ENCODE measurements around the gene RPS14. TPM values are rescaled to one million over a fixed set of nuclear protein-coding genes. Genes with fewer than 3 reads are reported as not detected.

The RPS14 gene
- total RNA-seq, 4 donors from 2014 or later, result 2,464 to 2,979 (median 2,566) TPM

DNA sequence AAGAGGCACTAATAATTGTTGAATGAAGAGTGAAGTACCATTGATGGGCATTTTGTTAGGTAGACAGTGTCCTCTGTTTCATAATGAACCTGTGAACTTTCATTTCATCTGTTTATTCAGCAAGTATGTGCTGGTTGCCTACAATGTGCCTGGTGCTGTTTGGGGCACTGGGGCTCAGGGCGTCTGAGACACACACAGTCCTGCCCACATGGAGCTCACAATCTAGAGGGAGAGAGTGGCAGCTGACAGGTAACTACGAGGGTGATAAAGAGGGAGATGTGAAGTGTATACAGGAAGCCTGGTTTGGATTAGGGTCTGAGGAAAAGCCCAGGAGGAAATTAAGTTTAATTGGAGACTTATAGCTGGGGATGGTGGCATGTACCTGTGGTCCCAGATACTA is 29.9 kb upstream of the RPS14 start:
- TF ChIP-seq, protein P1, sequence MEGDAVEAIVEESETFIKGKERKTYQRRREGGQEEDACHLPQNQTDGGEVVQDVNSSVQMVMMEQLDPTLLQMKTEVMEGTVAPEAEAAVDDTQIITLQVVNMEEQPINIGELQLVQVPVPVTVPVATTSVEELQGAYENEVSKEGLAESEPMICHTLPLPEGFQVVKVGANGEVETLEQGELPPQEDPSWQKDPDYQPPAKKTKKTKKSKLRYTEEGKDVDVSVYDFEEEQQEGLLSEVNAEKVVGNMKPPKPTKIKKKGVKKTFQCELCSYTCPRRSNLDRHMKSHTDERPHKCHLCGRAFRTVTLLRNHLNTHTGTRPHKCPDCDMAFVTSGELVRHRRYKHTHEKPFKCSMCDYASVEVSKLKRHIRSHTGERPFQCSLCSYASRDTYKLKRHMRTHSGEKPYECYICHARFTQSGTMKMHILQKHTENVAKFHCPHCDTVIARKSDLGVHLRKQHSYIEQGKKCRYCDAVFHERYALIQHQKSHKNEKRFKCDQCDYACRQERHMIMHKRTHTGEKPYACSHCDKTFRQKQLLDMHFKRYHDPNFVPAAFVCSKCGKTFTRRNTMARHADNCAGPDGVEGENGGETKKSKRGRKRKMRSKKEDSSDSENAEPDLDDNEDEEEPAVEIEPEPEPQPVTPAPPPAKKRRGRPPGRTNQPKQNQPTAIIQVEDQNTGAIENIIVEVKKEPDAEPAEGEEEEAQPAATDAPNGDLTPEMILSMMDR (IDR thresholded peaks at IDR 0.05; ENCODE audit: low read depth), result no peak

DNA sequence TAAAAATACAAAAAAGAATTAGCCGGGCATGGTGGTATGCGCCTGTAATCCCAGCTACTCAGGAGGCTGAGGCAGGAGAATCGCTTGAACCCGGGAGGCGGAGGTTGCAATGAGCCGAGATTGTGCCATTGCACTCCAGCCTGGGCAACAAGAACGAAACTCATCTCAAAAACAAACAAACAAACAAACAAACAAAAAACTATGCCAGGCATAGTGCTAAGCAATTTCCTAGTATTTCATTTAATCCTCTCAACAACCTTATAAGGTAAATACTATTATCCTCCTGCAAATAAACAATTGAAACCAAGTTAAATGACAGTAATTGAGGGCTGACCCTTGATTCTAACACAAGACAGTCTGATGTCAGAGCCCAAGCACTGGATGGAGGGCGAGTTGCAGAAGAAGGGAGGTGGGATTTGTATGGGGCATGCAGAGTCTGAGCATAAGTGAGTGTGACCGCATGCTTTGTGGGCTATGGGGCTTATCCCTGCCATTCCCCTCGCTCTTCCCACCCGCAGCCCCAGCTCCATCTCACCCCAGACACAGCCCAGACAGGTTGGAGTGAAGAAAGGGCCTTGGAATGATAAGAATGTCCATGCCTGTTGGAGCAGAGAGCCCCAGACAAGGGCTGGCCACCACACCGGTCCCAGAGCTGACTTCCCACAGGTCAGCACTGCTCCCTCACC is 24.3 kb upstream of the RPS14 start:
- TF ChIP-seq, protein P1 (IDR thresholded peaks at IDR 0.05; ENCODE audit: low read depth), result no peak

DNA sequence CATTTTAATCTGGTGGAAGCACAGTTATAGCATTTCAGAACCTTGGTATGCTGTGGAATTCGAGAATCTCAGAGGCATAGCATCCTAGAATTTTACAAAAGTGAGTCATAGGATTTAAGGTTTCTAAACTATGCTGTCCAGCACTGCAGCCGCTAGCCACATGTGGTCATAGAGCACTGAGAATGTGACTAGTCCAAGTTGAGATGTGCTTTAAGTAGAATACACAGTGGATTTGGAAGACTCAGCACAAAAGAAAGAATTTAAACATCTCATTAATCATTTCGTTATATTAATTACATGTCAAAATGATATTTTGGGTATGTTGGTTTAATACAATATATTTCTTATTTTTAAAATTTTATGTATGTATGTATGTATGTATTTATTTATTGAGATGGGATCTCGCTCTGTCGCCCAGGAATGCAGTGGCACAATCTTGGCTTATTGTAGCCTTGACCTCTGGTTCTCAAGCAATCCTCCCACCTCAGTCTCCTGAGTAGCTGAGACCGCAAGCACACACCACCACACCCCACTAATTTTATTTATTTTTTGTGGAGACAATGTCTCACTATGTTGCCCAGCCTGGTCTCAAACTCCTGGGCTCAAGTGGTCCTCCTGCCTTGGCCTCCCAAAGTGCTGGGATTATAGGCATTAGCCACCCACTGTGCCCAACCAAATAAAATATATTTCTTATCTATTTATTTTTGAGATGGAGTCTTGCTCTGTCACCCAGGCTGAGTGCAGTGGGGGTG is 20.4 kb upstream of the RPS14 start:
- TF ChIP-seq, protein P1 (IDR thresholded peaks at IDR 0.05; ENCODE audit: low read depth), result no peak

DNA sequence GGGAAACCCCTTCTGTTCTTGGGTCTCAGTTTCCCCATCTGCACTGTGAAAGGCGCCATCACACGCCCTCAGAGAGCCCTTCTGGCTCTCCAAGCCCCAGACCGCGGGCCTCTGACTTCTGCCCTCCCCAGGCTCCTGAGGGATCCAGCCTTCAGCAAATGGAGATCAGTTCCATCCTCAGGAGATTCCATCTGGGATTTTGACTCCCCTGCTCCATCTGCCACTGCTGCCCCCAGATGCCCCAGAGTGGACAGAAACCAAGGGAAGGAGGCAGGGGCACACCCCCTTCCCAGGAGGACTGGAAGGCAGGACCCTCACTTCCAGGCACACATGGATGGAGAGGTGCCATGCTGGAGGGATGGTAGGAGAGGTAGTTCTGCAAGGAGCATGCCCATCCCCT is 18.7 kb upstream of the RPS14 start:
- TF ChIP-seq, protein P1 (IDR thresholded peaks at IDR 0.05; ENCODE audit: low read depth), result no peak

DNA sequence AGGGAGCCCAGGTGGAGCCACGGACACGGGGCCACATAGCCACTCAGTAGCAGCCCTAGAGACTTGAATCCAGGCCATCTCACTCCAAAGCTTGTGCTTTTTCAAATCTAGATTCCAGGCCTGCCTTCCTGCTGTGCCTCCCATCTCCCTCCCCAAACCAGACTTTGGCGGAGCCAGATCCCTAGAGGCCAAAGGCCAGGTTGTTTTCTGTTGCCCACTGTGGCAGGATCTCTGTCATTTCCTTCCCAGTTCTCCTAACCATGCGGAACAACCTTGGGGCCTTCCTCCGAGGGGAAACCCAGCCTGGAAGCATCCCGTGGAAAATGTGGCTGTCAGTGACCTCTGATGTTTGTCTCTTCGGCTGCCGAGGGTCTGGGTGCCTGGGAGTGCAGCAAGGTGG is 16.4 kb upstream of the RPS14 start:
- TF ChIP-seq, protein P1 (IDR thresholded peaks at IDR 0.05; ENCODE audit: low read depth), result no peak

DNA sequence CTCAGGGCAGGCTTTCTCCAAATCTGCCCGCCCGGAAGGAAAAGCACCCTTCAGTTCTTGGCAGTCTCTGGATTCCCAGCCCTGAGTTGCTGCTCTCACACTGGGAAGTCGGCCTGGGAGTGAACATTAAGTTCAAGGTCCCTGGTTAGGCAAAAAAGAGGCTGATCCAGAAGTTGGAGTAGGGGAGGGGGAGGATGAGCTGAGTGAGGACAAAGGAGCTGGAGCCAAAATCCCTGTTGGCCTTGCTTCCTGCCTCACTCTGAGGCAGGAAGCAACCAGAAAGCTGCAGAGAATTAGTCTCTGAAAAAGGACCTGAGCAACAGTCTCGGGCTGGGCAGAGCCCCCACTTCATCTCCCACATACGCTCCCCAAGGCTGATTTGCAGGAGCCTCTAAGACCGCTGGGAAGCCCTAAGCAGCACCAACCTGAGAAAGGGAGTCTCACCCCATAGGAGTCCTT is 15.0 kb upstream of the RPS14 start:
- TF ChIP-seq, protein P1 (IDR thresholded peaks at IDR 0.05; ENCODE audit: low read depth), result no peak

DNA sequence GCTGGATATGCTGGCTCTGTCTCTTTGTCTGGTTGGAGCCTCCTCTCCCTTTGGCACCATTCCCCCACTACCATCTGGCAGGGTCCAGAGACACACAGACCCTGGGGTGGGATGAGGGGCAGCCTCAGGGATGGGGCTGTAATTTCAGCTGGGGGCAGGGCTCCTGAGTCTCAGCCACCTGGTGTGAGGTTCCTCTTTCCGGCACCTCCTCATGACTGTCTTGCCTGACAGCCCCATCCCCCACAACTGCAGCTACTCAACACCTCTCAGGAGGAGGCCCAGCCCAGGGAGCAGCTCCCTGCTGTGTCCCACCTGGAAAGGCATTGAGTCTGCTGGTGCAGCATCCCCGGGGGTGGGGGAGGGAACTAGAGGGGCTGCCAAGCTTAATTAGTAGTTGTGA is 11.7 kb upstream of the RPS14 start:
- TF ChIP-seq, protein P1 (IDR thresholded peaks at IDR 0.05; ENCODE audit: low read depth), result no peak
